ENCODE results near the gene SUGCT.

DNA sequence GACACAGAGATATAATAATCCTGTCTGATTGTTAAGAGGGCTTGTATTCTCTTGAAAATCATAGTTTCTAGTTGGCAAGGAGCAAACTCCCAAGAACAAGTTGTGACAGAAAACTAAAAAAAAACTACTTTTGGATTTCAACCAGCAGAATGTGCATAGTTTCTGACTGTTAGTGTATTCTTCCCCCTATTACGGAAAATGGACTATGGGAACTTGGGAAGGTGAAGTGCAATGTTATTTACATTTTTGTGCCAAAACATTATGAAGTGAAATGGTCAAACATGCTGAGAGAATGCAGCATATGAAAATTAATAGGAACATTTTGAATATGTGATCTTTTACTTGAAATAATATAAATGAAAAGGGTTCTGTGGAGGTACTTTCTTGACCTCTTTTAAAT, 660.8 kb downstream of the SUGCT start:
- TF ChIP-seq, protein P1, sequence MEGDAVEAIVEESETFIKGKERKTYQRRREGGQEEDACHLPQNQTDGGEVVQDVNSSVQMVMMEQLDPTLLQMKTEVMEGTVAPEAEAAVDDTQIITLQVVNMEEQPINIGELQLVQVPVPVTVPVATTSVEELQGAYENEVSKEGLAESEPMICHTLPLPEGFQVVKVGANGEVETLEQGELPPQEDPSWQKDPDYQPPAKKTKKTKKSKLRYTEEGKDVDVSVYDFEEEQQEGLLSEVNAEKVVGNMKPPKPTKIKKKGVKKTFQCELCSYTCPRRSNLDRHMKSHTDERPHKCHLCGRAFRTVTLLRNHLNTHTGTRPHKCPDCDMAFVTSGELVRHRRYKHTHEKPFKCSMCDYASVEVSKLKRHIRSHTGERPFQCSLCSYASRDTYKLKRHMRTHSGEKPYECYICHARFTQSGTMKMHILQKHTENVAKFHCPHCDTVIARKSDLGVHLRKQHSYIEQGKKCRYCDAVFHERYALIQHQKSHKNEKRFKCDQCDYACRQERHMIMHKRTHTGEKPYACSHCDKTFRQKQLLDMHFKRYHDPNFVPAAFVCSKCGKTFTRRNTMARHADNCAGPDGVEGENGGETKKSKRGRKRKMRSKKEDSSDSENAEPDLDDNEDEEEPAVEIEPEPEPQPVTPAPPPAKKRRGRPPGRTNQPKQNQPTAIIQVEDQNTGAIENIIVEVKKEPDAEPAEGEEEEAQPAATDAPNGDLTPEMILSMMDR (IDR thresholded peaks at IDR 0.05), result no peak
- TF ChIP-seq POLR2AphosphoS5 (IDR thresholded peaks at IDR 0.05) (no peak), EP300 (IDR thresholded peaks at IDR 0.05) (no peak), POLR2A (IDR thresholded peaks at IDR 0.05) (no peak)

Measured in stomach (tissue), 4 donors.